SW 1271 (cell line): ENCODE measurements around the gene PCDHB12.
A peak's percentile ranks its signal among the peaks of the same experiment; 100 is the strongest.
"Not testable (repeated sequence)": the region's sequence is repeated elsewhere in the genome, so short reads cannot be mapped to it uniquely, and the experiment has no call there.

Source experiments
- DNase-seq, 2 experiments: peaks; one replicate each; lab custom pipeline; 2025; lab: John Stamatoyannopoulos, UW

The PCDHB12 gene

DNA sequence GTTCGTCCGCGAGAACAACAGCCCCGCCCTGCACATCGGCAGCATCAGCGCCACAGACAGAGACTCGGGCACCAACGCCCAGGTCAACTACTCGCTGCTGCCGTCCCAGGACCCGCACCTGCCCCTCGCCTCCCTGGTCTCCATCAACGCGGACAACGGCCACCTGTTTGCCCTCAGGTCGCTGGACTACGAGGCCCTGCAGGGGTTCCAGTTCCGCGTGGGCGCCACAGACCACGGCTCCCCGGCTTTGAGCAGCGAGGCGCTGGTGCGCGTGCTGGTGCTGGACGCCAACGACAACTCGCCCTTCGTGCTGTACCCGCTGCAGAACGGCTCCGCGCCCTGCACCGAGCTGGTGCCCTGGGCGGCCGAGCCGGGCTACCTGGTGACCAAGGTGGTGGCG is 1.8 kb downstream of the PCDHB12 start:
- DNase-seq = not testable (repeated sequence)

- not testable (repeated sequence) for DNase-seq
These were observed 2.3 kb downstream of the PCDHB12 start for GRCh38 chr5:141210849-141211248.

- not testable (repeated sequence) for DNase-seq
These were observed 5.3 kb downstream of the PCDHB12 start, which contains the start of gene PCDHB13 for GRCh38 chr5:141213656-141214339. Gene PCDHB13, plus strand, starts transcription at chr5:141213919. Its CDS starts 205 bp downstream, at chr5:141214124.

GRCh38 chr5:141214583-141214982 is 6.1 kb downstream of the PCDHB12 start:
- not testable (repeated sequence) for DNase-seq

- not testable (repeated sequence) for DNase-seq
These were observed 7.0 kb downstream of the PCDHB12 start for GRCh38 chr5:141215504-141215903.

DNA sequence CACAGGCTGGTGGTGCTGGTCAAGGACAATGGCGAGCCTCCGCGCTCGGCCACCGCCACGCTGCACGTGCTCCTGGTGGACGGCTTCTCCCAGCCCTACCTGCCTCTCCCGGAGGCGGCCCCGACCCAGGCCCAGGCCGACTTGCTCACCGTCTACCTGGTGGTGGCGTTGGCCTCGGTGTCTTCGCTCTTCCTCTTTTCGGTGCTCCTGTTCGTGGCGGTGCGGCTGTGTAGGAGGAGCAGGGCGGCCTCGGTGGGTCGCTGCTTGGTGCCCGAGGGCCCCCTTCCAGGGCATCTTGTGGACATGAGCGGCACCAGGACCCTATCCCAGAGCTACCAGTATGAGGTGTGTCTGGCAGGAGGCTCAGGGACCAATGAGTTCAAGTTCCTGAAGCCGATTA is 7.5 kb downstream of the PCDHB12 start:
- not testable (repeated sequence) for DNase-seq

DNA sequence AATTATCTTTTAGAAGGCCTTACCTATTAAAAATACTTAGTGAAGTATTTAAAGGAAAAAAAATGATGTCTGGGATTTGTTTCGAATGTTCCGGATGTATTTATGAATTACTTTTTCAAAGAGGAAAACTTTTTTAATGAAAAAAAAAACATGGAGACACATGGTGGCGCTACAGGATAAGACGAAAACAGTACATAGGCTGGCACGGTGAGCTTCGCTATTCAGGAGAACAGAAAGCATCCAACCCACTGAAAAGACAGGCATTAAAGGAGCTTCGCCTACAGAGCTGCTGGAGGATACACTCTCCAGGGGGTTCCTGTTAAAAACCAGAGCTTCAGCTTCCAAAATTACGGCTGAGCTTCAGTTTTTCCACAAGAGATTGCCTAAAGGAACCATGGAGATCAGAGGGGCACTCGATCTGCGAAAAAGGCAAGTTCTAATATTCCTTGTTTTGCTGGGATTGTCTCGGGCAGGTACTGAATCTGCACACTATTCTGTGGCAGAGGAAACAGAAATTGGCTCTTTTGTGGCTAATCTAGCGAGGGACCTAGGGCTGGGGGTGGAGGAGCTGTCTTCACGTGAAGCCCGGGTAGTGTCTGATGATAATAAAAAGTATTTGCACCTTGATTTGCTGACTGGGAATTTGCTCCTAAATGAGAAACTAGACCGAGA is 14.7 kb downstream of the PCDHB12 start, which contains the start of gene PCDHB14:
TSS of gene PCDHB14 (plus strand) at position 232 of the 672 bp plus-strand sequence. CDS start at position 395, 163 bp downstream.
- peak; percentile 16 to 54 for DNase-seq

DNA sequence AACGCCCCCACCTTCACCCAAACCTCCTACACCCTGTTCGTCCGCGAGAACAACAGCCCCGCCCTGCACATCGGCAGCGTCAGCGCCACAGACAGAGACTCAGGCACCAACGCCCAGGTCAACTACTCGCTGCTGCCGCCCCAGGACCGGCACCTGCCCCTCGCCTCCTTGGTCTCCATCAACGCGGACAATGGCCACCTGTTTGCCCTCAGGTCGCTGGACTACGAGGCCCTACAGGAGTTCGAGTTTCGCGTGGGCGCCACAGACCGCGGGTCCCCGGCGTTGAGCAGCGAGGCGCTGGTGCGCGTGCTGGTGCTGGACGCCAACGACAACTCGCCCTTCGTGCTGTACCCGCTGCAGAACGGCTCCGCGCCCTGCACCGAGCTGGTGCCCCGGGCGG is 16.3 kb downstream of the PCDHB12 start:
- not testable (repeated sequence) for DNase-seq

DNA sequence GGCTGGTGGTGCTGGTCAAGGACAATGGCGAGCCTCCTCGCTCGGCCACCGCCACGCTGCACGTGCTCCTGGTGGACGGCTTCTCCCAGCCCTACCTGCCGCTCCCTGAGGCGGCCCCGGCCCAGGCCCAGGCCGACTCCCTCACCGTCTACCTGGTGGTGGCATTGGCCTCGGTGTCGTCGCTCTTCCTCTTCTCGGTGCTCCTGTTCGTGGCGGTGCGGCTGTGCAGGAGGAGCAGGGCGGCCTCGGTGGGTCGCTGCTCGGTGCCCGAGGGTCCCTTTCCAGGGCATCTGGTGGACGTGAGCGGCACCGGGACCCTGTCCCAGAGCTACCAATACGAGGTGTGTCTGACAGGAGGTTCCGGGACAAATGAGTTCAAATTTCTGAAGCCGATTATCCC is 16.9 kb downstream of the PCDHB12 start:
- not testable (repeated sequence) for DNase-seq

GRCh38 chr5:141234109-141234667 is 25.7 kb downstream of the PCDHB12 start:
- DNase-seq = no peak

GRCh38 chr5:141235922-141236321 is 27.4 kb downstream of the PCDHB12 start:
- DNase-seq = not testable (repeated sequence)

GRCh38 chr5:141236516-141237313 is 28.2 kb downstream of the PCDHB12 start:
- DNase-seq = no peak

- DNase-seq = no peak
These were observed 33.0 kb downstream of the PCDHB12 start for GRCh38 chr5:141241496-141241895.

DNA sequence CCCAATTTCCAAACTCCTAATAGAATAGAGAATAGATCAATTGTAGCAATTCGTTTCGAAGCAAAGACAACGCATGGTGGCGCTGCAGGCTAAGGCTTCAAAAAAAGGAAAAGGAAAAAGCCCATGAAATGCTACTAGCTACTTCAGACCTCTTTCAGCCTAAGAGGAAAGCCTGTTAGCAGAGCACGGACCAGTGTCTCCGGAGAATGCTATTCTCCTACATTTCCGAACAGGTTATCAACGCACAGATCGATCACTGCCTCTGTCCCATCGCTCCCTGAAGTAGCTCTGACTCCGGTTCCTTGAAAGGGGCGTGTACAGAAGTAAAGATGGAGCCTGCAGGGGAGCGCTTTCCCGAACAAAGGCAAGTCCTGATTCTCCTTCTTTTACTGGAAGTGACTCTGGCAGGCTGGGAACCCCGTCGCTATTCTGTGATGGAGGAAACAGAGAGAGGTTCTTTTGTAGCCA is 36.8 kb downstream of the PCDHB12 start, which contains the start of gene PCDHB15:
TSS of gene PCDHB15 (plus strand) at position 146 of the 468 bp plus-strand sequence. CDS start at position 330, 184 bp downstream.
- DNase-seq = no peak

DNA sequence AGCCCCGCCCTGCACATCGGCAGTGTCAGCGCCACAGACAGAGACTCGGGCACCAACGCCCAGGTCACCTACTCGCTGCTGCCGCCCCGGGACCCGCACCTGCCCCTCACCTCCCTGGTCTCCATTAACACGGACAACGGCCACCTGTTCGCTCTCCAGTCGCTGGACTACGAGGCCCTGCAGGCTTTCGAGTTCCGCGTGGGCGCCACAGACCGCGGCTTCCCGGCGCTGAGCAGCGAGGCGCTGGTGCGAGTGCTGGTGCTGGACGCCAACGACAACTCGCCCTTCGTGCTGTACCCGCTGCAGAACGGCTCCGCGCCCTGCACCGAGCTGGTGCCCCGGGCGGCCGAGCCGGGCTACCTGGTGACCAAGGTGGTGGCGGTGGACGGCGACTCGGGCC is 38.5 kb downstream of the PCDHB12 start:
- DNase-seq = not testable (repeated sequence)

DNA sequence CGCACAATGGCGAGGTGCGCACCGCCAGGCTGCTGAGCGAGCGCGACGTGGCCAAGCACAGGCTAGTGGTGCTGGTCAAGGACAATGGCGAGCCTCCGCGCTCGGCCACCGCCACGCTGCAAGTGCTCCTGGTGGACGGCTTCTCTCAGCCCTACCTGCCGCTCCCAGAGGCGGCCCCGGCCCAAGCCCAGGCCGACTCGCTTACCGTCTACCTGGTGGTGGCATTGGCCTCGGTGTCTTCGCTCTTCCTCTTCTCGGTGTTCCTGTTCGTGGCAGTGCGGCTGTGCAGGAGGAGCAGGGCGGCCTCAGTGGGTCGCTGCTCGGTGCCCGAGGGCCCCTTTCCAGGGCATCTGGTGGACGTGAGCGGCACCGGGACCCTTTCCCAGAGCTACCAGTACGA is 38.9 kb downstream of the PCDHB12 start:
- not testable (repeated sequence) for DNase-seq

DNA sequence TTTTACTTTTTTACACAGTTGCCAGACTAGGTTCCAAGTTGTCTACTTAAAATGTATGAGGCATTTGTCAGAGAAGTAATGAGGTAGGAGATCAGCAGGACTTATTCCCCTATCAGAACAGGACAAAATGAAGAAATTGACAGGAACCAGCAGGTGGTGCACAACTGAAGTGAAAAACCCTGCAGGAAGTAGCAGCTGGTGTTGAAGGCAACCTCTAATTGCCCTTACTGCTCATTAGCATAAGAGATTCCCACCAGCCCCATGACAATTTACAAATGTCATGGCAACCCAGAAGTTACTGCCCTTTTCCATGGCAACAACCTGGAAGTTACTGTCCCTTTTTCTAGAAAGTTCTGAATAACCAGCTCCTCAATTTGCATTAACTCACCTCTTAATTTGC is 42.1 kb downstream of the PCDHB12 start:
- no peak for DNase-seq

DNA sequence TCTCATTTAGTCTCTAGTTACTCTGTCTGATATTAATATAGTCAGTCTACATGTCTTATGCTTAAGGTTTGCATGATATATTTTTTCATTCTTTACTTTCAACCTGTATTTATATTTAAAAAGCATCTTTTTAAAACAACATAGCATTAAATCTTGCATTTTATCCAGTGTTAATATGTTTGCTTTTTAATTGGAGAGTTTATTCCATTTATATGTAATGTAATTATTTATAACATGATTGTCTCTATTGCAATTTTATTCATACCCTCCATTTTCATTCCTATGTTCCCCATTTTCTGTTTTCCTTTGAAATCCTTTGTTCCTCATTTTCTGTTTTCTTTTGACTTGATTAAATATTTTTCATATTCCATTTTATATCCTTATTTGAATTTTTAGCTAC is 49.9 kb downstream of the PCDHB12 start:
- DNase-seq = no peak

DNA sequence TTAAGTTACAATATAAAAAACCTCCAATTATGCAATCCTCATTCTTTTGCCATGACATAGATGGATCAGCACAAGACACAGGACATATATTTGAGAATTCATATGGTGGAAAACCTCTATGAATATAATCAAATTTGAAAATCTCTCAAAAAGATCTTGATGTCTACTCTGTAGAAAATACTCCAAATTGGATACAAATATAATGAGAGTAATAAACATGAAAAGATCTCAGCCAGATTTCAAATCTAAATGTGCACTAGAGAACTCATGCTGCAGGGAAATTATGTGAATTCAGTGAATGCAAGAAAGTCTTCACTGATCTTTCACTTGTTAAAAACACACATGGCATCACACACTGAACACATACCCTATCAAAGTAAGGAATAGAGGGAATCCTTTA is 50.4 kb downstream of the PCDHB12 start:
- DNase-seq = no peak

GRCh38 chr5:141260458-141261237 is 52.1 kb downstream of the PCDHB12 start:
- DNase-seq = no peak

DNA sequence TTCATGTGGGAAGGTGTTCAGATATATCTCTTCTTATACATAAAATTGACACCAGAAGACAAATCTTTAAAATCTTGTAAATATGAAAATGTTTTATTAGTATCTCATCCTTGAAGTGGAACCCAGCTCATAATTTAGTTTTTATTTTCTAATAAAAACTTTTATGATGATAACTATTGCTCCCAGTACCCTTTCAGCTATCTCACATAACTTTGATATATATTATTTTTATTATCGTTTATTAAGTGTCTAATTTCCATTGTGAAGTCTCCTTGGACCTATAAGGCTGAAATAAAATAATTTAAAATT is 52.7 kb downstream of the PCDHB12 start:
- no peak for DNase-seq
